Spleen (tissue), 11 donors: ENCODE measurements around the gene UNC5A. TPM values are rescaled to one million over a fixed set of nuclear protein-coding genes. Genes with fewer than 3 reads are reported as not detected.

Experiments
- DNase-seq: peaks from one replicate; pipeline ENCODE4 v3.0.0-alpha.2; 2020
- H3K27ac ChIP-seq, 8 donors: fragments of 200-600 bp; sonication (generic) in 7 of 8; 1 replicate in 4 of 8; 2 replicates in 4 of 8; pipeline versions ENCODE4 v1.5.0 to v1.8.0; 2016 to 2021; ENCODE audit warnings: inconsistent platforms in 4 of 8, mild to moderate bottlenecking in 4 of 8, moderate library complexity in 1 of 8
- H3K27me3 ChIP-seq, 7 donors: fragments of 200-600 bp; sonication (generic) in 6 of 7; replicated peaks in 1 of 7; 1 replicate in 4 of 7; 2 replicates in 3 of 7; pipeline versions ENCODE4 v1.5.0 to v1.8.0; 2016 to 2021; ENCODE audit warnings: inconsistent platforms in 3 of 7, mild to moderate bottlenecking in 1 of 7
- H3K36me3 ChIP-seq, 6 donors: fragments of 200-600 bp; sonication (generic) in 5 of 6; 1 replicate in 4 of 6; 2 replicates in 2 of 6; pipeline versions ENCODE4 v1.5.0 to v1.8.0; 2016 to 2021; ENCODE audit warnings: inconsistent platforms in 2 of 6
- H3K4me1 ChIP-seq, 6 donors: fragments of 200-600 bp; sonication (generic) in 5 of 6; 1 replicate in 3 of 6; 2 replicates in 3 of 6; pipeline versions ENCODE4 v1.5.0 to v1.8.0; 2016 to 2021; ENCODE audit warnings: inconsistent platforms in 3 of 6
- H3K4me3 ChIP-seq, 8 donors: fragments of 200-600 bp; sonication (generic) in 7 of 8; 1 replicate in 4 of 8; 2 replicates in 4 of 8; pipeline versions ENCODE4 v1.5.0 to v1.8.0; 2016 to 2021; ENCODE audit warnings: inconsistent platforms in 4 of 8, mild to moderate bottlenecking in 4 of 8, moderate library complexity in 2 of 8
- H3K9me3 ChIP-seq, 8 donors: fragments of 200-600 bp; sonication (generic) in 7 of 8; 1 replicate in 4 of 8; 2 replicates in 4 of 8; pipeline versions ENCODE4 v1.5.0 to v1.8.0; 2016 to 2021; ENCODE audit warnings: inconsistent platforms in 4 of 8
- POLR2A ChIP-seq, 3 donors: fragments of 450-650 bp; IDR thresholded peaks; one replicate each; pipeline ENCODE4 v1.5.1; 2017; ENCODE audit warnings: antibody characterized with exemption in 3 of 3, mild to moderate bottlenecking in 1 of 3
- POLR2AphosphoS5 ChIP-seq, 3 donors: sonication (generic); formaldehyde crosslinking; IDR thresholded peaks; one replicate each; pipeline ENCODE4 v1.5.1; 2017; ENCODE audit warnings: antibody characterized with exemption in 3 of 3
- WGBS, 5 donors: extraction: QIAGEN DNeasy Blood & Tissue Kit in 3 of 5; methylation state at CpG; one replicate each; pipeline versions ENCODE4 v1.1.5 to v1.1.7; 2013 to 2018; 5-methylcytosine and 5-hydroxymethylcytosine counted together
- intact Hi-C: fragments of 100-400 bp; cut with DNase I; formaldehyde crosslinking; loops from one replicate; pipeline ENCODE4 v1.15.0; 2023; ENCODE audit warnings: low total_unique reads
- polyA plus RNA-seq, 3 donors: library from polyadenylated mRNA; stranded (reverse); fragments of 200-250 nt; gene quantifications; one replicate each; pipeline ENCODE4 v1.2.1, GENCODE V29; 2013
- total RNA-seq, 7 donors: library from RNA; depleted of rRNA in 3 of 7; stranded (reverse); fragments of >200 nt in 3 of 7; fragmentation: NEBNext Ultra II Directional in 4 of 7; extraction: Animal tissue kit (Norgen Biotek cat#: 25700) in 4 of 7; gene quantifications; one replicate each; pipeline versions ENCODE4 v1.1.0 to v1.2.1, GENCODE V29; 2016 to 2021
- TF ChIP-seq, protein P1 (sequence below), 11 experiments: fragments of 200-600 bp in 7 of 11; fragments of 450-650 bp in 4 of 11; sonication (generic) in 4 of 11; IDR thresholded peaks in 8 of 11; conservative IDR thresholded peaks in 3 of 11; 1 replicate in 7 of 11; 2 replicates in 4 of 11; pipeline versions ENCODE4 v1.4.0 to v1.8.0; 2016 to 2021; ENCODE audit warnings: antibody characterized with exemption in 11 of 11, inconsistent platforms in 4 of 11, mild to moderate bottlenecking in 1 of 11
- donor health status: healthy with polysubstance abuse.
- donor health status: DM: no; HTN: no; CAD: no; lungs with moderate emphysema.
- donor health status: DM: no; HTN: no; CAD: no.
- donor health status: Bipolar disorder and iron deficiency.
- donor health status: healthy.
- donor health status: DM: no; HTN: no; CAD: no.
- donor health status: DM: yes; HTN: yes; CAD: no.

Gene UNC5A
- total and polyA plus RNA-seq, 10 donors = 0.03 to 0.06 TPM; not detected in 8

- Histone ChIP-seq H3K36me3 (no peaks in the 10 kb centered on the region), H3K27ac (no peak overlapping the region), H3K9me3 (no peaks in the 10 kb centered on the region), H3K27me3 (peaks cover 0 to 99% (median 29%) of the 10 kb centered on the region in 7 donors), H3K4me1 (no peaks in the 10 kb centered on the region), H3K4me3 (no peak overlapping the region)
- TF ChIP-seq POLR2AphosphoS5 (IDR thresholded peaks at IDR 0.05) (no peak), POLR2A (IDR thresholded peaks at IDR 0.05) (no peak)
- TF ChIP-seq, protein P1, sequence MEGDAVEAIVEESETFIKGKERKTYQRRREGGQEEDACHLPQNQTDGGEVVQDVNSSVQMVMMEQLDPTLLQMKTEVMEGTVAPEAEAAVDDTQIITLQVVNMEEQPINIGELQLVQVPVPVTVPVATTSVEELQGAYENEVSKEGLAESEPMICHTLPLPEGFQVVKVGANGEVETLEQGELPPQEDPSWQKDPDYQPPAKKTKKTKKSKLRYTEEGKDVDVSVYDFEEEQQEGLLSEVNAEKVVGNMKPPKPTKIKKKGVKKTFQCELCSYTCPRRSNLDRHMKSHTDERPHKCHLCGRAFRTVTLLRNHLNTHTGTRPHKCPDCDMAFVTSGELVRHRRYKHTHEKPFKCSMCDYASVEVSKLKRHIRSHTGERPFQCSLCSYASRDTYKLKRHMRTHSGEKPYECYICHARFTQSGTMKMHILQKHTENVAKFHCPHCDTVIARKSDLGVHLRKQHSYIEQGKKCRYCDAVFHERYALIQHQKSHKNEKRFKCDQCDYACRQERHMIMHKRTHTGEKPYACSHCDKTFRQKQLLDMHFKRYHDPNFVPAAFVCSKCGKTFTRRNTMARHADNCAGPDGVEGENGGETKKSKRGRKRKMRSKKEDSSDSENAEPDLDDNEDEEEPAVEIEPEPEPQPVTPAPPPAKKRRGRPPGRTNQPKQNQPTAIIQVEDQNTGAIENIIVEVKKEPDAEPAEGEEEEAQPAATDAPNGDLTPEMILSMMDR (IDR thresholded peaks at IDR 0.05 in 8 of 11, conservative IDR thresholded peaks at IDR 0.05 in 3 of 11) = no peak
- intact Hi-C loops = no loop called here
- 63 to 70% (median 67%) methylated on average over 17 to 18 of the region's 18 CpGs for WGBS, 5 donors
- DNase-seq = no peak
Observed at GRCh38 chr5:176792655-176793342, 17.6 kb upstream of the UNC5A start.

DNA sequence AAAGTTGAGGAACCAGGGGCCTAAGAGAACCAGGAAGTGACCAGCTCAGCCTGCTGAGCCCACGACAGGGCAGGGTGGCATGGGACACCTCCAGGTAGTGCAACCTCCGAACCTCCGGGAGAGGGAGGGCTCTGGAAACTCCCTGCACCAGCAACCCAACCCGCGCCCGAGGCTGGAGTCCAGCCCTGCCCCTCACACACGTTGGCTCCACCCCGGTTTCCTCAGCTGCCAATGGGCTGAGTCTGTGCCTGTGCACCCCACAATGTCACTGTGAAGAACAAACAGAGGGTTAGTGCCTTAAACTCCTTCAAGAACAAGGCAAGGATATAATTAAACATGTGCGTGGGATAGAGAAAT, 17.0 kb upstream of the UNC5A start:
- DNase-seq = no peak
- Histone ChIP-seq H3K27me3 (peaks cover 0 to 99% (median 34%) of the 10 kb centered on the region in 7 donors), H3K36me3 (no peaks in the 10 kb centered on the region), H3K4me1 (no peaks in the 10 kb centered on the region), H3K27ac (no peak overlapping the region), H3K9me3 (no peaks in the 10 kb centered on the region), H3K4me3 (no peak overlapping the region)
- WGBS, 5 donors = 27 to 57% (median 35%) methylated on average over 3 to 9 of the region's 9 CpGs
- TF ChIP-seq, protein P1 (IDR thresholded peaks at IDR 0.05 in 8 of 11, conservative IDR thresholded peaks at IDR 0.05 in 3 of 11) = no peak
- TF ChIP-seq POLR2A (IDR thresholded peaks at IDR 0.05) (no peak), POLR2AphosphoS5 (IDR thresholded peaks at IDR 0.05) (no peak)
- intact Hi-C loops = no loop called here

DNA sequence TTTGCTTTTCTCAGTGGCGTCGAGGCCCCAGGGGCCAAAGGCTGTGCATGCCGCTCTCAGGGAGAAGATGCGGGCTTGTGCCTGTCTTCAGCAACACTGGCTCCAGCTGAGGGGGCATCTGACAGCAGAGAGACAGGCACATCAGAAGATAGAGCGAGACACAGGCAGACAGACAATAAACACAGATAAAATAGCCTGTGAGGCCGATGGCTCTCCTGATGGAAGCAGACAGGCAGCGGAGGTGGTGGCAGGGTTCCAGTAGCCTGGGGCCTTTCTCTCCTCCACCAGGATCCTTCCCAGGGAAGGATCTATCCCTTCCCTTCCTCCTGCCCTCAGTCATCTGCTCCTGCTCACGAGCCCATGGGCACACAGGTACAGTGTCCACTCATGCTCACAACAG, 16.6 kb upstream of the UNC5A start:
- peaks cover 0 to 99% (median 39%) of the 10 kb centered on the region in 7 donors for H3K27me3 ChIP-seq
- H3K4me1 ChIP-seq = no peaks in the 10 kb centered on the region
- H3K36me3 ChIP-seq = no peaks in the 10 kb centered on the region
- WGBS, 5 donors = 64 to 71% (median 67%) methylated on average over 7 to 8 of the region's 8 CpGs
- TF ChIP-seq, protein P1 (IDR thresholded peaks at IDR 0.05 in 8 of 11, conservative IDR thresholded peaks at IDR 0.05 in 3 of 11) = no peak
- no peak for TF ChIP-seq POLR2AphosphoS5 (IDR thresholded peaks at IDR 0.05)
- no peak for TF ChIP-seq POLR2A (IDR thresholded peaks at IDR 0.05)
- no peak overlapping the region for H3K4me3 ChIP-seq
- no peak for DNase-seq
- H3K27ac ChIP-seq = no peak overlapping the region
- no peaks in the 10 kb centered on the region for H3K9me3 ChIP-seq
- intact Hi-C loops = no loop called here

GRCh38 chr5:176794509-176794908, 15.8 kb upstream of the UNC5A start:
- TF ChIP-seq, protein P1 (IDR thresholded peaks at IDR 0.05 in 8 of 11, conservative IDR thresholded peaks at IDR 0.05 in 3 of 11) = no peak
- TF ChIP-seq POLR2AphosphoS5 (IDR thresholded peaks at IDR 0.05) (no peak), POLR2A (IDR thresholded peaks at IDR 0.05) (no peak)
- H3K4me1 ChIP-seq = no peaks in the 10 kb centered on the region
- no peak overlapping the region for H3K27ac ChIP-seq
- peaks cover 0 to 97% (median 39%) of the 10 kb centered on the region in 7 donors for H3K27me3 ChIP-seq
- WGBS, 5 donors = 84 to 94% (median 91%) methylated on average over 6 of the region's 6 CpGs
- no peaks in the 10 kb centered on the region for H3K9me3 ChIP-seq
- DNase-seq = no peak
- no peak overlapping the region for H3K4me3 ChIP-seq
- H3K36me3 ChIP-seq = no peaks in the 10 kb centered on the region
- intact Hi-C loops = no loop called here
